AG08396 (cell line): Measurements from ENCODE around the gene XRN2.

Experiments used
- DNase-seq: peaks from one replicate; pipeline ENCODE4 v3.0.0; 2012; ENCODE audit warnings: low spot score, mixed read lengths

Gene XRN2

DNA sequence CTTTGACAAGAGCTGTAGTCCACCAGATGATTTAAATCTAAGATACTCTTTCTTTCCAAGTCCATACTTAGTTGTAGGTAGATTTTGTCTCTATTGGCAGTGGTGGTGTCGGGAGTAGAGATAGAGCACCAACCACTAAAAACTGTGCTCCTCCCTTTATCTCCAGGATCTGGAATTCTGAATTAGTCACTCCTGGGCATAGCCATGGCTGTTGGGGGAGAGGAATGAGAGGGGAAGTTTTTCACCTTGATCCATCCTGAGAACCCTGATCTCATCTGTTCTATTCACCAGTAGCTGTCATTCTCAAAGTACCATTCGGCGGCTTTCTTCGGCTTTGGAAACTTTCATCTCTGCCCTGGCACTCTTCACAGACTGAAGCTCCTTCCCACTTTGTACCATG is 129.8 kb downstream of the XRN2 start:
- no peak for DNase-seq

- no peak for DNase-seq
Observed at GRCh38 chr20:21433329-21433890, 130.3 kb downstream of the XRN2 start.

DNA sequence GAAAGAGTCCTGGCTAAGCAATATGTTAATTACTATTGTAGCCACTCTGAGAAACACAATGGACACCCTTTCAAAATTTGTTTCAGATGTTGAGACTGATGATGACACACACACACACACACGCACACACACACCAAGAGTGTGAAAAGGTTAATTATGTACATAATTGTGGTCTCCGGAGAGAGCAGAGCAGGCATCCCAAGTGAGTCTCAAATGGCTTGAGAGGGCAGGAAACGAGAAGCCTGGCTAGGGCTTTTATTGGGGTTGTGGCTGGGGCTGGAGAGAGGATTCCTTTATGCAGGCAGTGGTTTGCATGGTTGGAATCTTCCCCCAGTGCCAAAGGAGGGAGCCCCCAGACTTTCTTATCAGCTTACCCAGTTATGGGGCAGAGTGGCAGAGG is 132.4 kb downstream of the XRN2 start:
- DNase-seq, result no peak

DNA sequence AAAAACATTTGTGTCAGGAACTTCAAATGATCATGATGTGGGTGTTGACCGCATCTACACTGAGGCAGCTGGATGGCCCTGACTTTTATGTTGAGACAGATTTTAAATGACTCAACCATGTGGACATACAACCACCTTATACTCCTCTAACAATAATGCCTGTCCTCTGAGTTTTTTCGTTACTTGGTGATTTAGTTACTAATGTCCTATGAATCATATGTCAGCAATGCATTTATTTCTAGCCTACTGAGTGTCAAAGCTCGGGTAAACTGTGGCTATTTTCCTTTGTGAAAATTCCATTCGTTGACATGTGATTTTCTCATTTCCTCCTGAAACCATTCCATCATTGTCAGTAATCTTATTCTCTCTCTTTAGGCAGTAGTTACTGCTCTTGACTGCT is 133.1 kb downstream of the XRN2 start:
- peak; percentile 57 for DNase-seq

- DNase-seq, result no peak
Observed at GRCh38 chr20:21437248-21437647, 134.1 kb downstream of the XRN2 start.

- DNase-seq, result no peak
Observed at GRCh38 chr20:21437816-21438215, 134.7 kb downstream of the XRN2 start.
